Testis (tissue), 2 donors: ENCODE data around the gene MAGEA4.

Experiments used
- POLR2A ChIP-seq: fragments of 450-650 bp; IDR thresholded peaks from one replicate; pipeline ENCODE4 v1.6.1; 2017; ENCODE audit warnings: antibody characterized with exemption, mild to moderate bottlenecking, moderate library complexity
- TF ChIP-seq, protein P1 (sequence below), 3 experiments: fragments of 450-650 bp in 2 of 3; fragments of 200-600 bp in 1 of 3; sonication (generic) in 1 of 3; IDR thresholded peaks; one replicate each; pipeline ENCODE4 v1.5.1; 2016 to 2019; ENCODE audit warnings: antibody characterized with exemption in 3 of 3, mild to moderate bottlenecking in 2 of 3, moderate library complexity in 1 of 3

DNA sequence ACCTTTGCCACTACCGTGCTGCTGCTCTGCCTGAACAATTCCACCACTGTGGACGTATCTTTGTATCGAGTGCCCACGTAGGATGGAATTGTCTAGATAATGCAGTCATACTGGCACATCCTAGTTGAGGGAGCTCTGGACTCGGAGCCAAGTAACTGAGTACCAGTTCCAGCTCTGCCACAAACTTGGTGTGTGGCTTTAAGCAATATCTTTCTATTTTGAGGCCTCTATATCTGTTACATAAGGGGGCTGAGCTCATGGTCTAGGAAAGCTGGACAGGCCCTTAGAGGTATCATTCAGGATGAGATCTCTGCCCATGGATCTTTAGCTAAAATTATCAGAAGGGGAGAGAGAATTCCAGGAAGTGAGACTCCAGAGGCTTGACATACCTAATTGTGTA is 49.3 kb downstream of the MAGEA4 start:
- TF ChIP-seq, protein P1, sequence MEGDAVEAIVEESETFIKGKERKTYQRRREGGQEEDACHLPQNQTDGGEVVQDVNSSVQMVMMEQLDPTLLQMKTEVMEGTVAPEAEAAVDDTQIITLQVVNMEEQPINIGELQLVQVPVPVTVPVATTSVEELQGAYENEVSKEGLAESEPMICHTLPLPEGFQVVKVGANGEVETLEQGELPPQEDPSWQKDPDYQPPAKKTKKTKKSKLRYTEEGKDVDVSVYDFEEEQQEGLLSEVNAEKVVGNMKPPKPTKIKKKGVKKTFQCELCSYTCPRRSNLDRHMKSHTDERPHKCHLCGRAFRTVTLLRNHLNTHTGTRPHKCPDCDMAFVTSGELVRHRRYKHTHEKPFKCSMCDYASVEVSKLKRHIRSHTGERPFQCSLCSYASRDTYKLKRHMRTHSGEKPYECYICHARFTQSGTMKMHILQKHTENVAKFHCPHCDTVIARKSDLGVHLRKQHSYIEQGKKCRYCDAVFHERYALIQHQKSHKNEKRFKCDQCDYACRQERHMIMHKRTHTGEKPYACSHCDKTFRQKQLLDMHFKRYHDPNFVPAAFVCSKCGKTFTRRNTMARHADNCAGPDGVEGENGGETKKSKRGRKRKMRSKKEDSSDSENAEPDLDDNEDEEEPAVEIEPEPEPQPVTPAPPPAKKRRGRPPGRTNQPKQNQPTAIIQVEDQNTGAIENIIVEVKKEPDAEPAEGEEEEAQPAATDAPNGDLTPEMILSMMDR (IDR thresholded peaks at IDR 0.05) = no peak
- TF ChIP-seq POLR2A = no peak
